CD4-positive, alpha-beta memory T cell (primary cell): ENCODE data around the gene CXCR4. TPM values are rescaled to one million over a fixed set of nuclear protein-coding genes. Genes with fewer than 3 reads are reported as not detected.

Experiments used
- CTCF ChIA-PET: fragments of 350-600 bp; sonication (Branson Sonifier 250); formaldehyde crosslinking; loops from one replicate; lab custom pipeline; 2021; ENCODE audit warnings: inconsistent platforms; ENCODE audit not compliant: partially characterized antibody; lab: Charles Lee
- POLR2A ChIA-PET: fragments of 350-600 bp; sonication (Branson Sonifier 250); formaldehyde crosslinking; loops from one replicate; lab custom pipeline; 2021; ENCODE audit not compliant: partially characterized antibody; lab: Charles Lee
- DNase-seq, 5 donors: peaks; one replicate each; pipeline versions ENCODE4 v3.0.0 to v3.0.0-alpha.2; 2020 to 2022; ENCODE audit warnings: mixed read lengths in 1 of 5
- H3K27ac ChIP-seq: one replicate; pipeline ENCODE4 v1.7.0; 2013; ENCODE audit warnings: low read depth, low read length
- H3K27me3 ChIP-seq: 2 replicates; pipeline ENCODE4 v1.7.0; 2013; ENCODE audit warnings: mild to moderate bottlenecking, low read length, moderate library complexity; ENCODE audit not compliant: insufficient read depth
- H3K36me3 ChIP-seq: 2 replicates; pipeline ENCODE4 v1.7.0; 2013; ENCODE audit warnings: mild to moderate bottlenecking, low read length, moderate library complexity; ENCODE audit not compliant: insufficient read depth
- H3K4me1 ChIP-seq: 2 replicates; pipeline ENCODE4 v1.7.0; 2013; ENCODE audit warnings: mild to moderate bottlenecking, low read length, moderate library complexity; ENCODE audit not compliant: insufficient read depth
- H3K4me3 ChIP-seq, 2 donors: one replicate each; pipeline ENCODE4 v1.7.0; 2013; ENCODE audit warnings: low read length in 2 of 2, mild to moderate bottlenecking in 1 of 2
- H3K9me3 ChIP-seq, 2 donors: one replicate each; pipeline ENCODE4 v1.7.0; 2013; ENCODE audit warnings: low read length in 2 of 2, control low read depth in 1 of 2; ENCODE audit not compliant: control insufficient read depth in 1 of 2
- H3K27ac Mint-ChIP-seq, 7 donors: one replicate each; pipeline ENCODE4 v1.8.0; 2020 to 2021; ENCODE audit warnings: mixed read lengths in 7 of 7, mild to moderate bottlenecking in 6 of 7, inconsistent platforms in 3 of 7, moderate library complexity in 3 of 7
- H3K27me3 Mint-ChIP-seq, 2 donors: one replicate each; pipeline ENCODE4 v1.8.0; 2020 to 2021; ENCODE audit warnings: mixed read lengths in 2 of 2
- H3K36me3 Mint-ChIP-seq, 2 donors: one replicate each; pipeline ENCODE4 v1.8.0; 2020 to 2021; ENCODE audit warnings: mixed read lengths in 2 of 2, inconsistent platforms in 1 of 2, mild to moderate bottlenecking in 1 of 2
- H3K4me1 Mint-ChIP-seq, 4 donors: one replicate each; pipeline ENCODE4 v1.8.0; 2020 to 2021; ENCODE audit warnings: mixed read lengths in 4 of 4, mild to moderate bottlenecking in 1 of 4
- H3K4me3 Mint-ChIP-seq, 8 donors: one replicate each; pipeline ENCODE4 v1.8.0; 2020 to 2021; ENCODE audit warnings: mixed read lengths in 8 of 8, mild to moderate bottlenecking in 7 of 8, moderate library complexity in 6 of 8, inconsistent platforms in 3 of 8
- H3K9me3 Mint-ChIP-seq, 8 donors: one replicate each; pipeline ENCODE4 v1.8.0; 2020 to 2021; ENCODE audit warnings: mixed read lengths in 8 of 8, mild to moderate bottlenecking in 5 of 8, inconsistent platforms in 3 of 8, moderate library complexity in 1 of 8
- intact Hi-C: fragments of 100-400 bp; cut with micrococcal nuclease; formaldehyde crosslinking; loops from one replicate; pipeline ENCODE4 v1.15.1; 2023
- polyA plus RNA-seq, 2 donors: library from polyadenylated mRNA; unstranded; fragments of 300-500 nt; fragmentation: Illumina TruSeq; gene quantifications; one replicate each; pipeline ENCODE4 v1.2.3, GENCODE V29; 2021
- total RNA-seq, 2 experiments: library from RNA; stranded (reverse); gene quantifications; one replicate each; pipeline ENCODE4 v1.2.3, GENCODE V29; 2021

Gene CXCR4
- total and polyA plus RNA-seq, 4 experiments from 2014 or later: 306 to 1,556 (median 338) TPM

DNA sequence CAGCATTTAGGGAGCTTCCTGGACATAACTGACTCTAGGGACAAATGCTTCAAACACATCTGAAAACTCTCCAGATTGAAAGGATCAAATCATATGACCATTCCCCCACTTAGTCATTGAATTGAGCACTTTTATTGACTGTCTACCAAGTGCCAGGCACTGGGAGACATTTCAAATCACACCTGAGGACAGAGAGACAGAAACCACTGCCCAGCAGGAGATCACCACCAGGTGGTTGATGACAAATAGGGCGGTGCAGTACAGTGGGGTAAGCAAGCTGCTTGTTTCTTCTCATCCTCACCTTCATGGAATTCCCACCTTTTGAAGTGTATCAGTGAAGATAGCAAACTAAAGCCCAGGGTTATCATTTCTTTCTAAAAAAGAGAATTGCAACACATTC lies 19.0 kb upstream of the CXCR4 start:
- POLR2A ChIA-PET: interaction anchor here (0.6 to 13.9 kb wide), 45 partner anchors 8 to 262 kb away, joined by 3 to 599 read pairs (median 6); partner anchors contain the start of genes CXCR4 and DARS1
- peak overlapping the region in 1 of 2 donors; percentile 14 for H3K4me3 ChIP-seq

DNA sequence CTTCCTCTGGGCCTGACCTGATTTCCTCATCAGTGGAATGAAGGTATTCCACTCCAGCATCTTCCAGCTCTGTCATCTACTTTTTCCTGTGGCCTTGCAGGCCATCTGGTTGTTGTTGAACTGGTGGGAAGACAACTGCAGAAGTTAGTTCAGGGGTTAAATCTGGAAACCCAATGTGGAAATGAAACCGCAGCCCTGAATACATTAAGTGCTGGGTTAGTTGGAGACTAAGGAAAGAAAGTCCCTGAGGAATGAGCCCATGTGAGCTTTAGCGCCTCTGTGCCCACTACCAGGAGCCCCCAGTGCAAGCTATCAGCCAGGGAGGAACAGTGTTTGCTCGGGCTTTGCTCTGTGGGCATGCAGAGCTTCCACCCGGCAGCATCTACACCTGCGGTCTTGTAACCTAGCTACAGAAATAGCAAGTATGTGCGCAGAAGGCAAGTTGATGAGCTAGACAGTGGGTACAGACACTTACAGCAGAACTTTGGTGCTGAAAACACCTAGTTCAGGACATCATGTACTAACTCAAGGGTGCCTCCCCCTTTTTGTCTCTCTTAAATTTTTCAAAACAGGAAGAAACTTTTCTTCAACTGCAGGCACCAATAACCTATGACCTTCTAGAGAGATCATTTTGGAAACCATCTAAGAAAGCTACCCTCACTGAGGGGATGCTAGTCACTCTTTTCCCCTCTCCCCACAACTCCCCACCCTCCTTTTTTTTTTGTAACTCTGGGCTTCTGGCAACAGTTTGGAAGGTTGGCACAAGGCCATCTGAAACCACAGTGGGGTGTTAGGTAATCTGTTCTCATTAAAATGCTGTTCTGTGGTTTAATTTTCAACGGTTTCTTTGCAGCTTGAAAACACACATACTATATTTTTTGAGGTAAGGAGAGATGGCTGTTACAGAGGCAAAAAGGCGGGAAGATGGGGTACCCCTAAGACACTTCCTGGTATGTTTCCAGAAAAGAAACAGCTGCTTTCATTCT lies 18.3 kb upstream of the CXCR4 start:
- peak overlapping the region in 1 of 2 donors; percentile 18 for H3K4me3 ChIP-seq
- H3K36me3 Mint-ChIP-seq: peaks cover 0 to 7% of the 10 kb centered on the region in 2 donors
- H3K27ac ChIP-seq: peak overlapping the region; percentile 95

More for the DNA sequence above, 19.0 kb upstream of the CXCR4 start:
- CTCF ChIA-PET: interaction anchor here (1.0 to 3.7 kb wide), 16 partner anchors 8 to 247 kb away, joined by 3 to 24 read pairs (median 6); partner anchors contain the start of genes CXCR4 and DARS1
- Mint-ChIP-seq H3K4me1 (peaks cover 74 to 97% (median 88%) of the 10 kb centered on the region in 4 donors), H3K27me3 (no peaks in the 10 kb centered on the region), H3K4me3 (peak overlapping the region; percentile 63 to 92 (median 75)), H3K27ac (peak overlapping the region; percentile 96 to 100 (median 99)), H3K9me3 (peaks cover 0 to 5% (median 0%) of the 10 kb centered on the region in 8 donors), H3K36me3 (peaks cover 0 to 7% of the 10 kb centered on the region in 2 donors)
- Histone ChIP-seq H3K36me3 (no peaks in the 10 kb centered on the region), H3K9me3 (no peaks in the 10 kb centered on the region), H3K4me1 (peaks cover 98% of the 10 kb centered on the region), H3K27ac (peak overlapping the region; percentile 95), H3K27me3 (no peaks in the 10 kb centered on the region)
- DNase-seq: peak in 1 of 5 donors; percentile 77
- intact Hi-C loops: loop anchor here (1.0 to 10.0 kb wide), 11 partner anchors 19 to 1470 kb away; partner anchors contain the start of genes CCNT2, CXCR4, DARS1 and R3HDM1

DNA sequence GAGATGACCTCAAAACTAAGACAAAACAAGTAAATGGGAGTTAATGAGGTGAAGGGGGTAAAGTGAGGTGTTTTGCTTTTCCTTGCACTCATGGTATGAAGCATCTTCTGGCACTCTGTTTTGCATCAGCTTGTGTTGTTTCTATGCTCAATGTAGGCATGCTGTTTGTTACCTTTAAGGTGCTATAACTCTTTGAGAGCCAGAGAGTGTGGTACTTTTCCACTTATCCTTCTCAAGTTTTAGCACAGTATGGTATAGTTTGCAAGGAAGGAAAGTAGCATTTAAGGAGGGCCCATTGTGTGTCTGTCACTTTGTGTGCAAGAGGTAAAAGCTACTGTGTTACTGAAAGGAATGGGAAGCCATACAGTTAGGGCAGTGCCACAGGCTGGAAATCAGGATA lies 17.5 kb upstream of the CXCR4 start:
- ChIA-PET POLR2A (interaction anchor here (0.7 to 13.9 kb wide), 35 partner anchors 8 to 247 kb away, joined by 3 to 599 read pairs (median 8); partner anchors contain the start of genes CXCR4 and DARS1), CTCF (interaction anchor here (0.9 to 3.7 kb wide), 13 partner anchors 8 to 243 kb away, joined by 3 to 24 read pairs (median 5); partner anchors contain the start of genes CXCR4 and DARS1)
- peak overlapping the region; percentile 96 to 100 (median 99) for H3K27ac Mint-ChIP-seq
- peak in 1 of 5 donors; percentile 26 for DNase-seq
- peaks cover 0 to 5% (median 0%) of the 10 kb centered on the region in 8 donors for H3K9me3 Mint-ChIP-seq
- H3K4me3 Mint-ChIP-seq: peak overlapping the region; percentile 70 to 92 (median 78)
- no peaks in the 10 kb centered on the region for H3K27me3 Mint-ChIP-seq
- Histone ChIP-seq H3K36me3 (no peaks in the 10 kb centered on the region), H3K4me1 (peaks cover 98% of the 10 kb centered on the region), H3K27ac (peak overlapping the region; percentile 95), H3K4me3 (peak overlapping the region in 1 of 2 donors; percentile 18), H3K27me3 (no peaks in the 10 kb centered on the region), H3K9me3 (no peaks in the 10 kb centered on the region)
- peaks cover 0 to 7% of the 10 kb centered on the region in 2 donors for H3K36me3 Mint-ChIP-seq
- intact Hi-C loops: loop anchor here (5.0 to 10.0 kb wide), 3 partner anchors 77 to 1468 kb away; partner anchors contain the start of genes R3HDM1 and ZRANB3
- peaks cover 78 to 99% (median 91%) of the 10 kb centered on the region in 4 donors for H3K4me1 Mint-ChIP-seq

More for the DNA sequence above, 18.3 kb upstream of the CXCR4 start:
- Mint-ChIP-seq H3K27ac (peak overlapping the region; percentile 96 to 100 (median 99)), H3K27me3 (no peaks in the 10 kb centered on the region), H3K4me3 (peak overlapping the region; percentile 70 to 92 (median 80)), H3K9me3 (peaks cover 0 to 5% (median 0%) of the 10 kb centered on the region in 8 donors), H3K4me1 (peaks cover 72 to 98% (median 89%) of the 10 kb centered on the region in 4 donors)
- Histone ChIP-seq H3K27me3 (no peaks in the 10 kb centered on the region), H3K36me3 (no peaks in the 10 kb centered on the region), H3K4me1 (peaks cover 98% of the 10 kb centered on the region), H3K9me3 (no peaks in the 10 kb centered on the region)
- ChIA-PET POLR2A (interaction anchor here (0.6 to 13.9 kb wide), 56 partner anchors 9 to 395 kb away, joined by 3 to 599 read pairs (median 4); partner anchors contain the start of genes CXCR4, DARS1 and UBXN4), CTCF (interaction anchor here (0.7 to 3.7 kb wide), 22 partner anchors 9 to 248 kb away, joined by 3 to 24 read pairs (median 5); partner anchors contain the start of genes CXCR4 and DARS1)
- intact Hi-C loops: loop anchor here (1.0 to 10.0 kb wide), 11 partner anchors 18 to 1469 kb away; partner anchors contain the start of genes CCNT2, CXCR4, DARS1 and R3HDM1
- peak; percentile 93 to 96 (median 95) for DNase-seq

DNA sequence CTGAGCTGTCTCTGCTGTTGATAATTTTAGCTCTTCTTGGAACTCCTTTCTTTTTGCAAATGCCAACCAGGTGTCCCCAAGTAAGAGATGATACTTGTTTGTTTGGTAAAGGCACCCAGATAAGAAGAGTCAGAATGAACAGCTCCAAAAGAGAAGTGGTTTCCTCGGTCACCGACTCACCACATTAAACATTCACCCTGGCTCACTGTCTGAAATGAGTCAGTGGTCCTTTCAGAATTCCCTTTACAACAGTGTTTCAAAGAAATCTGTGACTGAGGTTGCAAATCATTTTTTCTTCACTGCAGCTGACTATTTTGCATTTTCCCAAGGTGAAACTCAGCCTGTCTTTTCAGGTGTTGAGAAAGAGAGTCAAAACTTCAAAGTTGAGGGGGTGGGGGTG lies 16.2 kb upstream of the CXCR4 start:
- ChIA-PET CTCF (interaction anchor here (0.6 to 4.3 kb wide), 4 partner anchors 16 to 455 kb away, joined by 3 to 18 read pairs (median 4); no protein-coding TSS in a partner anchor), POLR2A (interaction anchor here (0.7 to 13.9 kb wide), 15 partner anchors 10 to 248 kb away, joined by 3 to 599 read pairs (median 7); partner anchors contain the start of gene CXCR4)
- Mint-ChIP-seq H3K4me1 (peaks cover 81 to 100% (median 94%) of the 10 kb centered on the region in 4 donors), H3K36me3 (peaks cover 0 to 11% of the 10 kb centered on the region in 2 donors), H3K4me3 (peak overlapping the region; percentile 73 to 94 (median 81)), H3K9me3 (peaks cover 0 to 5% (median 0%) of the 10 kb centered on the region in 8 donors), H3K27ac (peak overlapping the region; percentile 96 to 100 (median 99)), H3K27me3 (no peaks in the 10 kb centered on the region)
- no peaks in the 10 kb centered on the region for H3K9me3 ChIP-seq
- H3K36me3 ChIP-seq: no peaks in the 10 kb centered on the region
- H3K27ac ChIP-seq: peak overlapping the region; percentile 95
- peak; percentile 66 to 81 (median 70) for DNase-seq
- H3K4me1 ChIP-seq: peaks cover 98% of the 10 kb centered on the region
- intact Hi-C loops: loop anchor here (5.0 to 10.0 kb wide), 4 partner anchors 217 to 1082 kb away; partner anchors contain the start of genes R3HDM1, RAB3GAP1, UBXN4 and ZRANB3
- H3K27me3 ChIP-seq: no peaks in the 10 kb centered on the region
- H3K4me3 ChIP-seq: no peak overlapping the region

DNA sequence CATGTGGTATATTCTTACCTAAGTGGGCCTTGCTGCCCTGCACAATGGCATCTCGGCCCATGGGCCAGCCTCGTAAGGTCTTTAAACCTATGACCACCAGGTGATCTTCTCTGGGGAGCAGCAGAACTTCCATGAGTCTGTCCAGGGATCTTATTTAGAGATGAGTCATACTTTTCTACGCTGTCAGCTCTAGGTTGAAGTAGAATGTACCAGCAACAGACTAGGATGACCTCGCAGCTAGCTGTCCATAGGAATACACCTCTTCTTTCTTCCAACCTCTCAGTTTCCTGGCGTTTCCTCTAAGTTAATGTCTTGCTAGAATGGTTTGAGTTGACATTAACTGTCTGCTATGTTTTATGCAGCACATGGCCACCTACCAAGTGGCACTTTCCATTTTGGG lies 15.6 kb upstream of the CXCR4 start:
- Mint-ChIP-seq H3K4me1 (peaks cover 83 to 100% (median 94%) of the 10 kb centered on the region in 4 donors), H3K36me3 (peaks cover 0 to 11% of the 10 kb centered on the region in 2 donors)
- CTCF ChIA-PET: interaction anchor here (1.0 to 4.3 kb wide), 3 partner anchors 15 to 244 kb away, joined by 3 to 18 read pairs (median 4); no protein-coding TSS in a partner anchor

GRCh38 chr2:136133176-136133575 lies 15.2 kb upstream of the CXCR4 start:
- Mint-ChIP-seq H3K4me1 (peaks cover 83 to 100% (median 95%) of the 10 kb centered on the region in 4 donors), H3K4me3 (peak overlapping the region in 7 of 8 donors; percentile 51 to 94 (median 87)), H3K36me3 (peaks cover 0 to 11% of the 10 kb centered on the region in 2 donors), H3K9me3 (peaks cover 0 to 10% (median 0%) of the 10 kb centered on the region in 8 donors), H3K27ac (peak overlapping the region; percentile 96 to 100 (median 99)), H3K27me3 (no peaks in the 10 kb centered on the region)
- Histone ChIP-seq H3K9me3 (no peaks in the 10 kb centered on the region), H3K27me3 (no peaks in the 10 kb centered on the region), H3K36me3 (no peaks in the 10 kb centered on the region), H3K4me3 (peak overlapping the region in 1 of 2 donors; percentile 41), H3K27ac (peak overlapping the region; percentile 95), H3K4me1 (peaks cover 98% of the 10 kb centered on the region)
- CTCF ChIA-PET: interaction anchor here (4.3 kb wide), 1 partner anchor 244 kb away, joined by 18 read pairs; no protein-coding TSS in a partner anchor
- DNase-seq: peak in 1 of 5 donors; percentile 18
- POLR2A ChIA-PET: interaction anchor here (0.9 to 13.9 kb wide), 13 partner anchors 9 to 243 kb away, joined by 3 to 599 read pairs (median 7); partner anchors contain the start of gene CXCR4
- intact Hi-C loops: loop anchor here (5.0 to 10.0 kb wide), 4 partner anchors 216 to 1081 kb away; partner anchors contain the start of genes R3HDM1, RAB3GAP1, UBXN4 and ZRANB3

More for the DNA sequence above, 15.6 kb upstream of the CXCR4 start:
- no peaks in the 10 kb centered on the region for H3K9me3 ChIP-seq
- H3K9me3 Mint-ChIP-seq: peaks cover 0 to 8% (median 0%) of the 10 kb centered on the region in 8 donors
- POLR2A ChIA-PET: interaction anchor here (1.0 to 13.9 kb wide), 13 partner anchors 9 to 248 kb away, joined by 3 to 599 read pairs (median 7); partner anchors contain the start of gene CXCR4
- H3K4me3 Mint-ChIP-seq: peak overlapping the region; percentile 73 to 94 (median 81)
- H3K27ac Mint-ChIP-seq: peak overlapping the region; percentile 96 to 100 (median 99)
- intact Hi-C loops: loop anchor here (5.0 to 10.0 kb wide), 4 partner anchors 216 to 1081 kb away; partner anchors contain the start of genes R3HDM1, RAB3GAP1, UBXN4 and ZRANB3
- H3K4me1 ChIP-seq: peaks cover 98% of the 10 kb centered on the region
- no peaks in the 10 kb centered on the region for H3K27me3 ChIP-seq
- no peaks in the 10 kb centered on the region for H3K27me3 Mint-ChIP-seq
- H3K4me3 ChIP-seq: peak overlapping the region in 1 of 2 donors; percentile 25
- no peaks in the 10 kb centered on the region for H3K36me3 ChIP-seq
- DNase-seq: no peak
- H3K27ac ChIP-seq: peak overlapping the region; percentile 95
